RCC 7860 (cell line): ENCODE data around the gene GEMIN2.
A peak's percentile ranks its signal among the peaks of the same experiment; 100 is the strongest.
"Not testable (repeated sequence)": the region's sequence is repeated elsewhere in the genome, so short reads cannot be mapped to it uniquely, and the experiment has no call there.

Experiments
- DNase-seq: peaks from one replicate; pipeline ENCODE4 v3.0.0-alpha.2; 2015; ENCODE audit warnings: low spot score
- FAIRE-seq: peaks from 2 replicates; lab custom pipeline; 2012; peaks lifted over from hg19 to GRCh38; lab: Jason Lieb, UNC

The GEMIN2 gene

GRCh38 chr14:39109893-39110715 is 4.0 kb upstream of the GEMIN2 start:
- FAIRE-seq = no peak
- no peak for DNase-seq

- DNase-seq = no peak
- FAIRE-seq = no peak
Measured at GRCh38 chr14:39113685-39114072, 444 bp upstream of the GEMIN2 start.

DNA sequence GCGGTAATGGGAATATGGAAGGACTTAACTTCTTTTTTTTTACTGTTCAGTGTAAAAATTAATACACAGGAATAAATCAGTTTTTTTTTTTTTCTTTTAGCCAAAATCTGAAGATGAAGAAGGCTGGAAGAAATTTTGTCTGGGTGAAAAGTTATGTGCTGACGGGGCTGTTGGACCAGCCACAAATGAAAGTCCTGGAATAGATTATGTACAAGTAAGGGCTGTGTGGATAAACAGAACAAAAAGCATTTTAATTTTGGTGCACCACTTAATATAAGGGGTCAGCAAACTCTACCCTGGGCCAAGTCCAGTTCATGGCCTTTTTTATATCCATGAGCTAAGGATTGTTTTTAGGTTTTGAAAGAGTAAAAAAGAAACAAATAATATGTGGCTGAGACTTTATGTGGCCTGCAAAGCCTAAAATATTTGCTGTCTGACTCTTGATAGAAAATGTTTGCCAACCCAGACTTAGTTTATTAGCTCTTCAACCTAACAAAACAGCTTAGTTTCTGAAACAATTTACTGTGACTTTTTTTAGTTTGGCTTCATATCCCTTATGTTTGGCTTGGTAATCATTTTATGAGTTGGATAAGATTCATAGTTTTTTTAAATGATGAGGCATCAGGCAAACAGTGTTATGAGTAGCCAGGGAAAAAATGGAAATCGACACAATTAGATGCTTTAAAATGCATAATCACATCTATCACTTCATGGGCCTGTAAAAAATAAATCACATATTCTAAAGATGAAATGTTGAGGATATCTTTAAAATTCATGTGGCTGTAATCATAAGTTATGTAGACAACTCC is 8.4 kb downstream of the GEMIN2 start:
- FAIRE-seq (no peak), DNase-seq (no peak)

- not testable (repeated sequence) for DNase-seq, FAIRE-seq
Measured at GRCh38 chr14:39137835-39138234, 23.7 kb downstream of the GEMIN2 start.

DNA sequence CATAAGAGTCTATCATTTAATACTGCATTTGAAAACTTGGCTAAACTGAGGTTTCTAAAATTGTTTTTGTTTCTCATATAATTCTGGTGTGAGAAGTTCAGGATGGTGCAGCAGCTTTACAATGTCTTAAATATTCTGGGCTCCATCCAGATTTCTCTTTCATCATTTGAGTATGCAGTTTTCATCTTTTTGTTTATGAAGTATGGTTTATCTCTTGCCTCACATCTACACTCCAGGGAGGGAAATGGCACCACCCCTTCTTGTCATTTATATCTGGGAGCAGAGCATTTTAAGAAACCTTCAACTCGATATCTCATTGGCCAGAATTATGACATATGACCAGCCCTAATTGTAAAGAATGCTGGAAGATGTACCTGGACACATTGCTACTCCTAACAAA is 24.3 kb downstream of the GEMIN2 start:
- FAIRE-seq (no peak), DNase-seq (no peak)

- DNase-seq = no peak
- FAIRE-seq = no peak
Measured at GRCh38 chr14:39140170-39140569, 26.0 kb downstream of the GEMIN2 start.

DNA sequence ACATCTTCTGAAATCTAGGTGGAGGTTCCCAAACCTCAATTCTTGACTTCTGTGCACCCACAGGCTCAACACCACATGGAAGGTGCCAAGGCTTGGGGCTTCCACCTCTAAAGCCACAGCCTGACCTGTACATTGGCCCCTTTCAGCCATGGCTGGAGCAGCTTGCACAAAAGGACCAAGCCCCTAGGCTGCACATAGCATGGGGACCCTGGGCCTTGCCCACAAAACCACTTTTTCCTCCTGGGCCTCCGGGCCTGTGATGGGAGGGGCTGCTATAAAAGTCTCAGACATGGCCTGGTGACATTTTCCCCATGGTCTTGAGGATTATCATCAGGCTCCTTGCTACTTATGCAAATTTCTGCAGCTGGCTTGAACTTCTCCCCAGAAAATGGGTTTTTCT is 27.5 kb downstream of the GEMIN2 start:
- not testable (repeated sequence) for FAIRE-seq, DNase-seq

- FAIRE-seq, DNase-seq: not testable (repeated sequence)
Measured at GRCh38 chr14:39143226-39143625, 29.1 kb downstream of the GEMIN2 start.

DNA sequence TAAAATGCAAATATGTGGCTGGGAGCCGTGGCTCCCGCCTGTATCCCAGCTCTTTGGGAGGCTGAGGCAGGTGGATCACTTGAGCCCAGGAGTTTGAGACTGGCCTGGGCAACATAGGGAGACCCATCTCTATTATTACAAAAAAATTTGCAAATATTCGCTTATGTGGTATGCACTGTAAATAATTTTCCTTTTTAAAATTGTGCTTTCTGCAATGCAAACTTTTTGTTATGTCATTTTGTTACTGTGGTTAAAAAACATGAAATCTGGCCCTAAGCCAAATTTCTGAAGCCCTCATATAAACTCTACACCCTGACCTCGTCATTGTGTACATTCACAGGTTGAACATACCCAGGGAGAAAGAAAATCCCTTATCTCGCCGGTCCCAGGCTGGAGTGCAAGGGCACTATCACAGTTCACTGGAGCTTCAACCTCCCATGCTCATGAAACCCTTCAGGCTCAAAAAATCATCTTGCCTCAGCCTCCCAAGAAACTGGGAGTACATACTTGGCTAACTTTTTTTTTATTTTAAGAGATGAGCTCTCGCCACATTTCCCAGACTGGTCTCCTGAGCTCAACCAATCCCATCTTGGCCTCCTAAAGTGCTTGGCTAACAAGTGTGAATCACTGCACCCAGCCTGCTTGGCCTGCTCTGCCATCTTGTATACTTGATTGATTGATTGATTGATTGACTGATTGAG is 31.3 kb downstream of the GEMIN2 start:
- DNase-seq (no peak), FAIRE-seq (no peak)

DNA sequence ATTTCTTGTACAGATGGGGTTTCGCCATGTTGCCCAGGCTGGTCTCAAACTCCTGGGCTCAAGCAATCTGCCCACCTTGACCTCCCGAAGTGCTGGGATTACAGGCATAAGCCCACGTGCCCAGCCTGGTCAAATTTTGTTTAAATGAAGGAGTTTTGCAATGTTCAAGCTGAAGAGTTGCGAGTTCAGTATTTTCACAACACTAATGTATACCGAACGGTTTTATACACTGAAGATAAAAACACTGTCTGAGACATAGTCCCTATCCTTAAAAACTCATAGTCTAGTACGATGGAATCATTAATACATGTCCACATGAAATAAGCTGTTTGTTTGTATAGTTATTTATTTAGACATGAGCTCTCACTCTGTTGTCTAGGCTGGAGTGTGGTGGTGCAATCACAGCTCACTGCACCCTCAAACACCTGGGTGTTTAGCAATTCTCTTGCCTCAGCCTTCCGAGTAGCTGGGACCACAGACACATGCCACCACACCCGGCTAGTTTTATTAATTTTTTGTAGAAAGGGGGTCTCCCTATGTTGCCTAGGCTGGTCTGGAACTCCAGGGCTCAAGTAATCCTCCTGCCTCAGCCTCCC is 40.6 kb downstream of the GEMIN2 start:
- FAIRE-seq (no peak), DNase-seq (no peak)

DNA sequence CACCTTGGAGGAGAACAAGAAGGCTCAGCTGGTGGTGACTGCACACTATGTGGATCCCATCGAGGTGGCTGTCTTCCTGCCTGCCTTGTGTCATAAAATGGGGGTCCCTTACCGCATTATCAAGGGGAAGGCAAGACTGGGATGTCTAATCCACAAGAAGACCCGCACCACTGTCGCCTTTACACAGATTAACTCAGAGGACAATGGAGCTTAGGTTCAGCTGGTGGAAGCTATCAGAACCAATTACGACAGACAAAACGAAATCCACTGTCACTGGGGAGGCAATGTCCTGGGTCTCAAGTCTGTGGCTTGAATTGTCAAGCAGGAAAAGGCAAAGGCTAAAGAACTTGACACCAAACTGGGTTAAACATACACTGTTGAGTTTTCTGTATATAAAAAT is 43.4 kb downstream of the GEMIN2 start:
- DNase-seq (no peak), FAIRE-seq (no peak)

GRCh38 chr14:39158222-39158858 is 44.2 kb downstream of the GEMIN2 start:
- no peak for FAIRE-seq

DNA sequence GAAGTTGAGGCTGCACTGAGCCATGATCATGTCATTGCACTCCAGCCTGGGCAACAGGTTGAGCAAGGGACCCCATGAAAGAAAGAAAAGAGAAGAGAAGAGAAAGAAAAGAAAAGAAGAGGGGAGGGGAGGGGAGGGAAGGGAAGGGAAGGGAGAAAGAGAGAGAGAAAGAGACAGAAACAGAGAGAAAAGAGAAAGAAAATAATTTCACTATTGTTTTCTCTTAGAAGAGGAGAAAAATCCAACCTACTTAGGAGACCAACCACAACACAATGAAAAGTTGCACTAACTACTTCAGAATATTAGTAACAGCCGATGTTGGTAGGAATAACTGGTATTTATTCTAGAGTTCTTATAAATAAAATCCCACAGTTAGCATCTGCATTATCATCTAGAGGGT is 46.4 kb downstream of the GEMIN2 start:
- no peak for DNase-seq
- FAIRE-seq = no peak

More at GRCh38 chr14:39158222-39158858, 44.2 kb downstream of the GEMIN2 start:
- no peak for DNase-seq

DNA sequence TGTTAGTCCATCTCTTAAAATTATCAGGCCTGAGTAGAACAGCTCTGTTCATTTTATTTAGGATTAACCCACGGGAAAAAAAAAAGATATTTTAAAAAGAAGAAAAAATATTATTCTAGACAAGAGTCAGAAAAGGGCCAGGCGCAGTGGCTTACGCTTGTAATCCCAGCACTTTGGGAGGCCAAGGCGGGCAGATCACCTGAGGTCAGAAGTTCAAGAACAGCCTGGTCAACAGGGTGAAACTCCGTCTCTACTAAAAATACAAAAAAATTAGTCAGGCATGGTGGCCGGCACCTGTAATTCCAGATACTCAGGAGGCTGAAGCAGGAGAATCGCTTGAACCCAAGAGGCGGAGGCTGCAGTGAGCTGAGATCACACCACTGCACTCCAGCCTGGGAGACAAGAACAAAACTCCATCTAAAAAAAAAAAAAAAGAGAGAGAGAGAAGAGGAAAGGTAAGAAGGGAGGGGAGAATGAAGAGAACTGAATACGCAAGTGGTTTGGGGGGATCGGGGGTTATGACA is 53.7 kb downstream of the GEMIN2 start:
- FAIRE-seq = not testable (repeated sequence)

DNA sequence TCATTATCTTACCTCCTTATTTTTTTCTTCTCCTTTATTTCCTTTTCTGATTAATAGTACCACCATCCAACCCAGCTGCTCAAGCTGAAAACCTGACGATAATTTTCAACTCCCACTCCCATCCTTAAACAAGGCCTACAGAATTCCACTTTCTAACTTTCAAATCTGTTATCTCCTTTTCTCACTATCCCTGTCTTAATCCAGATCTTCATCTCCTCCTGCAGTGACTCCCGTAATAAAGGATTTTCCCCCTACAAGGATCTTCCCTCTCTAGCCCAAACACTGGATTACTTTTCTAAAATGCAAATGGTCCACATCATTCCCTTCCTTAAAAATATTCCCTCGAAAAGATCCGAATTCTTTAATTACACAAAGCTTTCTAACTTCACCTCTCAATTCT is 54.5 kb downstream of the GEMIN2 start:
- FAIRE-seq (no peak), DNase-seq (no peak)

More for the DNA sequence above, 53.7 kb downstream of the GEMIN2 start:
- DNase-seq = not testable (repeated sequence)

DNA sequence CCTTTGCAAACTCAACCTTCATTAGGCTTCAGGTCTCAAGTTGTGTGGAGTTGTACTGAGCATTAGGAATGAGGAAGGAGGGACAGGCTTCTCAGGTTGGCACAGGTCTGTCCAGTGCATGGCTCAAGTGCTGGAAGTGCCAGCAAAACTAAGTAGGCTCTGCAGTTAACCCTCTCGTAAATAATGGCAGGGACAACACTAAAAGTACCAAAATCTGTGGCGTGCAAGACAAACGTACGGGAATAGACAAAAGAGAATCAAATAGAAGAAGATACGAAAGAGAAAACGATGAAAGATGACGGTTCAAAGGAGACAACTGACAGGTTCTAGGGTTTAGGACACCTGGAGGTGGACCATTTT is 55.4 kb downstream of the GEMIN2 start:
- DNase-seq = no peak
- no peak for FAIRE-seq

DNA sequence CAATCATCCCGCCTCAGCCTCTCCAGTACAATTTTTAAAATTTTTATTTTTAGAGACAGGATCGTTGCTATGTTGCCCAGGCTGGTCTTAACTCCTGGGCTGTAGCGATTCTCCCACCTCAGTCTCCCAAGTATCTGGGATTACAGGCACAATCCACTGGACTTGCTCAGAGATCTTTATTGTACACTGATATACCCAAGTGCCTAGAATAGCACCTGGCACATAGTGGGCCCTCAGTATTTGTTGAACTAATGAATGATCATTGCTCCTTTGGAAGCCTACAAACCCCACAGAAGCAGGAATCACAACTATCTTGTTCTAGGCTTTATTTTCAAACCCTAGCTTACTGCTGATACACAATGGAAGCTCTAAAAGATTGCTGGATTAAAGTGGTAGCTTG is 59.1 kb downstream of the GEMIN2 start:
- FAIRE-seq (no peak), DNase-seq (no peak)

DNA sequence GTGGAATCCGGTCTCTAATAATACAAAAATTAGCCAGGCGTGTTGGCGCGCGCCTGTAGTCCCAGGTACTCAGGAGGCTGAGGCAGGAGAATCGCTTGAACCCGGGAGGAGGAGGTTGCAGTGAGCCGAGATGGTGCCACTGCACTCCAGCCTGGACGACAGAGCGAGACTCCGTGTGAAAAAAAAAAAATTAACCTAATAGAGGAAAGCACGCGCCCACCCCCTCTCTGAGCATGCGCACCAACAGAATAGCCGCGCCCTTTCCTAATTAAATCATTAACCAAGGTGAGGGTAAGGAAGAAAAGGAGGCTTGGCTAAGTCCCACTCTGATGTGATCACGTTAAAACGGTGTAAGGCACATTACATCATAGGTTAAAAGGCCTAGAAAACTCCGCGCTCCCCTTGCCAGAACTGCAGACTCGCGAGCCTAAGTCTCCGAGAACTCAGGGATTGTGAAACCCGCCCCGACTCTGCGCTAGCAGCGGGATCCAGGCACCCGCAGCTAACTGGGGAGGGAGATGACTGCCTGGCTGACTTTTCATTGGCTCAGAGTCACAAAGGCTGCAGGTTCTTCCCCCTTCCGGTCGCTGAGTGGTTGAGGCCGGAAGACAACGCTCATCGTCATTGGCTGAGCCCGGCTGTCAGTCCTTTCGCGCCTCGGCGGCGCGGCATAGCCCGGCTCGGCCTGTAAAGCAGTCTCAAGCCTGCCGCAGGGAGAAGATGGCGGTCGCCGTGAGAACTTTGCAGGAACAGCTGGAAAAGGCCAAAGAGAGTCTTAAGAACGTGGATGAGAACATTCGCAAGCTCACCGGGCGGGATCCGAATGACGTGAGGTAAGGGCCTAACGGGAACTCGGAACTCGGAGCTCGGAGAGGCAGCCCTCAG is 60.7 kb downstream of the GEMIN2 start, which contains the start of gene PNN:
Gene PNN, plus strand, starts transcription at position 695 of the 885 bp plus-strand sequence. Its CDS starts 26 bp downstream, at position 721.
- DNase-seq = peak; percentile 97
- FAIRE-seq = peak; percentile 82
